ENCODE data around the gene ITGA11. TPM values are rescaled to one million over a fixed set of nuclear protein-coding genes. Genes with fewer than 3 reads are reported as not detected.

Gene ITGA11
- total and polyA plus RNA-seq, 2 of the 13 experiments (the other 11 are each of a cell fraction or from before 2014, with no cell fraction given), result not detected

DNA sequence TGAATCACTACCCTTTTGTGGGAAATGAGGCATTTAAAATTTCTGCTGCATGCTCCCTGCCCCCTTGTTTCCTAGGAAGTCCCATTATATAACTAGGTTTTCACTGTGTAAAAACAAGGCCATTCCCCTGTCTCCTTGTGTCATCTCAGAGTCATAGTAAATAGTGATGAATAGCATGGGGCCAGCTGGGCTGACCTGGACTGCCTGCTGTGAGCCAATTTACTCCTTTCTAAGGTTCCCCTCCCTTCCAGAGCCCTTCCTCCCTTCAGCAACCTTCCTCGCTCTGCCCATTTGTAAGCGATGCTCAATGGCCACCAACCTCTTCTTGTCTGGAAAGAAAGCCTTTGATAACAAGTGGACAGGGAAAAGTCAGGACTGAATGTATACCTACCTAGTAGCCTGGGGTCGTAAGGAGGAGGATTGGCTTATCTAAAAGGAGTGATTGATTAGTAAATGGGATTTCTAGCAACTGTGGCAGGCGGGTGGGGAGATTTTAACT, 11.7 kb downstream of the ITGA11 start:
- H3K27ac ChIP-seq (ENCODE audit: extremely low read length, insufficient read depth, low read length), result no peak overlapping the region
- no peaks in the 10 kb centered on the region for H3K36me3 ChIP-seq (replicated peaks in 1 of 2; ENCODE audit: control insufficient read depth in 1 of 2, insufficient read depth in 2 of 2, low read length in 2 of 2)
- peak; percentile 9 for DNase-seq (ENCODE audit: low spot score)
- intact Hi-C loops (cut with micrococcal nuclease; ENCODE audit: unreplicated experiment) (no loop called here), in situ Hi-C loops (cut with HindIII; ENCODE audit: extremely low pct_ligation_motif_present, low pct_unique_long_range_greater_than_20kb) (no loop called here)
- no peak overlapping the region for H3K4me3 ChIP-seq (replicated peaks in 1 of 3; ENCODE audit: insufficient read depth in 1 of 3, low read depth in 2 of 3, low read length in 3 of 3)
- BruUV-seq (replicated peaks), result no TSS peak
- no peak for FAIRE-seq
- peaks cover 18% of the 10 kb centered on the region for H3K4me1 ChIP-seq (ENCODE audit: insufficient read depth, low read length)
- H3K79me2 ChIP-seq (ENCODE audit: insufficient read depth, low read length), result no peaks in the 10 kb centered on the region
- no peak overlapping the region for H2AFZ ChIP-seq (ENCODE audit: low read length)
- no peak; the same call in 2 of the 3 replicates for ATAC-seq
- CTCF ChIA-PET (ENCODE audit: low intra/inter-chr PET ratio, low total read pairs), result no interaction called here
- H3K9me3 ChIP-seq (ENCODE audit: low read length), result no peaks in the 10 kb centered on the region
- H3K4me2 ChIP-seq (ENCODE audit: low read depth, low read length), result no peak overlapping the region; the same call in 1 of the 2 replicates
- TF ChIP-seq, protein P1, sequence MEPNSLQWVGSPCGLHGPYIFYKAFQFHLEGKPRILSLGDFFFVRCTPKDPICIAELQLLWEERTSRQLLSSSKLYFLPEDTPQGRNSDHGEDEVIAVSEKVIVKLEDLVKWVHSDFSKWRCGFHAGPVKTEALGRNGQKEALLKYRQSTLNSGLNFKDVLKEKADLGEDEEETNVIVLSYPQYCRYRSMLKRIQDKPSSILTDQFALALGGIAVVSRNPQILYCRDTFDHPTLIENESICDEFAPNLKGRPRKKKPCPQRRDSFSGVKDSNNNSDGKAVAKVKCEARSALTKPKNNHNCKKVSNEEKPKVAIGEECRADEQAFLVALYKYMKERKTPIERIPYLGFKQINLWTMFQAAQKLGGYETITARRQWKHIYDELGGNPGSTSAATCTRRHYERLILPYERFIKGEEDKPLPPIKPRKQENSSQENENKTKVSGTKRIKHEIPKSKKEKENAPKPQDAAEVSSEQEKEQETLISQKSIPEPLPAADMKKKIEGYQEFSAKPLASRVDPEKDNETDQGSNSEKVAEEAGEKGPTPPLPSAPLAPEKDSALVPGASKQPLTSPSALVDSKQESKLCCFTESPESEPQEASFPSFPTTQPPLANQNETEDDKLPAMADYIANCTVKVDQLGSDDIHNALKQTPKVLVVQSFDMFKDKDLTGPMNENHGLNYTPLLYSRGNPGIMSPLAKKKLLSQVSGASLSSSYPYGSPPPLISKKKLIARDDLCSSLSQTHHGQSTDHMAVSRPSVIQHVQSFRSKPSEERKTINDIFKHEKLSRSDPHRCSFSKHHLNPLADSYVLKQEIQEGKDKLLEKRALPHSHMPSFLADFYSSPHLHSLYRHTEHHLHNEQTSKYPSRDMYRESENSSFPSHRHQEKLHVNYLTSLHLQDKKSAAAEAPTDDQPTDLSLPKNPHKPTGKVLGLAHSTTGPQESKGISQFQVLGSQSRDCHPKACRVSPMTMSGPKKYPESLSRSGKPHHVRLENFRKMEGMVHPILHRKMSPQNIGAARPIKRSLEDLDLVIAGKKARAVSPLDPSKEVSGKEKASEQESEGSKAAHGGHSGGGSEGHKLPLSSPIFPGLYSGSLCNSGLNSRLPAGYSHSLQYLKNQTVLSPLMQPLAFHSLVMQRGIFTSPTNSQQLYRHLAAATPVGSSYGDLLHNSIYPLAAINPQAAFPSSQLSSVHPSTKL (CRISPR knock-in tag; IDR thresholded peaks at IDR 0.05), result 0 out of 2 replicates have a peak, but pooled peaks have one; percentile 14
- TF ChIP-seq, protein P2, sequence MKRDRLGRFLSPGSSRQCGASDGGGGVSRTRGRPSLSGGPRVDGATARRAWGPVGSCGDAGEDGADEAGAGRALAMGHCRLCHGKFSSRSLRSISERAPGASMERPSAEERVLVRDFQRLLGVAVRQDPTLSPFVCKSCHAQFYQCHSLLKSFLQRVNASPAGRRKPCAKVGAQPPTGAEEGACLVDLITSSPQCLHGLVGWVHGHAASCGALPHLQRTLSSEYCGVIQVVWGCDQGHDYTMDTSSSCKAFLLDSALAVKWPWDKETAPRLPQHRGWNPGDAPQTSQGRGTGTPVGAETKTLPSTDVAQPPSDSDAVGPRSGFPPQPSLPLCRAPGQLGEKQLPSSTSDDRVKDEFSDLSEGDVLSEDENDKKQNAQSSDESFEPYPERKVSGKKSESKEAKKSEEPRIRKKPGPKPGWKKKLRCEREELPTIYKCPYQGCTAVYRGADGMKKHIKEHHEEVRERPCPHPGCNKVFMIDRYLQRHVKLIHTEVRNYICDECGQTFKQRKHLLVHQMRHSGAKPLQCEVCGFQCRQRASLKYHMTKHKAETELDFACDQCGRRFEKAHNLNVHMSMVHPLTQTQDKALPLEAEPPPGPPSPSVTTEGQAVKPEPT (CRISPR knock-in tag; IDR thresholded peaks at IDR 0.05; ENCODE audit: low read depth), result no peak
- peak; percentile 42 for TF ChIP-seq RARA (CRISPR knock-in tag; IDR thresholded peaks at IDR 0.05)
- TF ChIP-seq NR2F6 (IDR thresholded peaks at IDR 0.05), result peak; percentile 14; the same call in 1 of the 2 replicates
- TF ChIP-seq NR2F6 (CRISPR knock-in tag; IDR thresholded peaks at IDR 0.05), result no peak
- TF ChIP-seq TEAD3 (CRISPR knock-in tag; optimal IDR thresholded peaks at IDR 0.05; ENCODE audit: borderline replicate concordance), result peak; percentile 38
- TF ChIP-seq, protein P3, sequence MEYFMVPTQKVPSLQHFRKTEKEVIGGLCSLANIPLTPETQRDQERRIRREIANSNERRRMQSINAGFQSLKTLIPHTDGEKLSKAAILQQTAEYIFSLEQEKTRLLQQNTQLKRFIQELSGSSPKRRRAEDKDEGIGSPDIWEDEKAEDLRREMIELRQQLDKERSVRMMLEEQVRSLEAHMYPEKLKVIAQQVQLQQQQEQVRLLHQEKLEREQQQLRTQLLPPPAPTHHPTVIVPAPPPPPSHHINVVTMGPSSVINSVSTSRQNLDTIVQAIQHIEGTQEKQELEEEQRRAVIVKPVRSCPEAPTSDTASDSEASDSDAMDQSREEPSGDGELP (IDR thresholded peaks at IDR 0.05; ENCODE audit: borderline replicate concordance, low read depth), result peak; percentile 23; the same call in 1 of the 2 replicates
- TF ChIP-seq BCL6 (CRISPR knock-in tag; IDR thresholded peaks at IDR 0.05), result peak; percentile 13; the same call in 1 of the 2 replicates
- TF ChIP-seq ZNF589 (CRISPR knock-in tag; conservative IDR thresholded peaks at IDR 0.05), result no peak
- peaks cover 3 to 16% of the 10 kb centered on the region in 2 experiments; a peak in 3 of 5 replicates for H3K27me3 ChIP-seq (ENCODE audit: control insufficient read depth in 1 of 2, insufficient read depth in 2 of 2, low read length in 2 of 2)
- POLR2A ChIA-PET, result no interaction called here
- H4K20me1 ChIP-seq (ENCODE audit: insufficient read depth, low read length), result no peaks in the 10 kb centered on the region
- H3K9ac ChIP-seq (ENCODE audit: insufficient read depth, low read depth, low read length), result no peak overlapping the region
- WGBS (ENCODE audit: low lambda C conversion rate), result 30% methylated on average over 4 of the region's 4 CpGs
